GM19397 (cell line): ENCODE results near the gene SV2C.
A peak's percentile ranks its signal among the peaks of the same experiment; 100 is the strongest.
"Not testable (repeated sequence)": the region's sequence is repeated elsewhere in the genome, so short reads cannot be mapped to it uniquely, and the experiment has no call there.

ENCODE experiments used
- ATAC-seq: cut with Tn5 transposase; IDR thresholded peaks from one replicate; pipeline ENCODE4 v1.9.1; 2021; ENCODE audit warnings: mild to moderate bottlenecking, moderate library complexity; ENCODE audit not compliant: unreplicated experiment

The SV2C gene

GRCh38 chr5:76332611-76333205, 249.5 kb downstream of the SV2C start:
- no peak for ATAC-seq

GRCh38 chr5:76333571-76333970, 250.4 kb downstream of the SV2C start:
- no peak for ATAC-seq

- ATAC-seq: no peak
Measured at GRCh38 chr5:76334574-76334973, 251.4 kb downstream of the SV2C start.

- not testable (repeated sequence) for ATAC-seq
Measured at GRCh38 chr5:76335451-76335850, 252.3 kb downstream of the SV2C start.

GRCh38 chr5:76336253-76336809, 253.1 kb downstream of the SV2C start:
- not testable (repeated sequence) for ATAC-seq

GRCh38 chr5:76337953-76338451, 254.8 kb downstream of the SV2C start:
- ATAC-seq: no peak

GRCh38 chr5:76339919-76340318, 256.7 kb downstream of the SV2C start:
- ATAC-seq: no peak

- no peak for ATAC-seq
Measured at GRCh38 chr5:76341651-76342334, 258.6 kb downstream of the SV2C start.

- no peak for ATAC-seq
Measured at GRCh38 chr5:76342474-76342873, 259.3 kb downstream of the SV2C start.

- ATAC-seq: no peak
Measured at GRCh38 chr5:76345582-76345981, 262.4 kb downstream of the SV2C start.

GRCh38 chr5:76351176-76351575, 268.0 kb downstream of the SV2C start:
- peak; percentile 34 for ATAC-seq

GRCh38 chr5:76351577-76351976, 268.4 kb downstream of the SV2C start:
- ATAC-seq: peak; percentile 98

- ATAC-seq: no peak
Measured at GRCh38 chr5:76356887-76357286, 273.7 kb downstream of the SV2C start.

GRCh38 chr5:76363352-76364225, 280.4 kb downstream of the SV2C start:
- no peak for ATAC-seq

GRCh38 chr5:76364226-76364589, 281.0 kb downstream of the SV2C start:
- ATAC-seq: no peak

GRCh38 chr5:76365561-76365960, 282.4 kb downstream of the SV2C start:
- no peak for ATAC-seq

GRCh38 chr5:76366596-76366995, 283.4 kb downstream of the SV2C start:
- no peak for ATAC-seq

GRCh38 chr5:76367623-76368371, 284.6 kb downstream of the SV2C start:
- ATAC-seq: peak; percentile 63

GRCh38 chr5:76368941-76369340, 285.8 kb downstream of the SV2C start:
- ATAC-seq: no peak

- ATAC-seq: not testable (repeated sequence)
Measured at GRCh38 chr5:76369668-76370067, 286.5 kb downstream of the SV2C start.

- no peak for ATAC-seq
Measured at GRCh38 chr5:76371960-76372322, 288.8 kb downstream of the SV2C start.
